Keratinocyte (primary cell): Measurements from ENCODE around the gene ZNF559. TPM values are rescaled to one million over a fixed set of nuclear protein-coding genes. Genes with fewer than 3 reads are reported as not detected.

Experiments used
- DNase-seq: peaks from one replicate; pipeline ENCODE4 v3.0.0-alpha.2; 2011; ENCODE audit warnings: low read depth, missing footprints, low spot score
- FAIRE-seq: peaks from 2 replicates; lab custom pipeline; 2011; peaks lifted over from hg19 to GRCh38; lab: Jason Lieb, UNC
- H2AFZ ChIP-seq: 2 replicates; pipeline ENCODE4 v1.6.0; 2012; ENCODE audit warnings: low read length, control low read depth, inconsistent platforms; ENCODE audit not compliant: control insufficient read depth
- H3K27ac ChIP-seq: 2 replicates; pipeline ENCODE4 v1.5.1; 2011; ENCODE audit warnings: low read length; ENCODE audit not compliant: control insufficient read depth, insufficient read depth
- H3K27me3 ChIP-seq: 3 replicates; pipeline ENCODE4 v1.6.0; 2011; ENCODE audit warnings: low read length; ENCODE audit not compliant: control insufficient read depth, insufficient read depth; ENCODE audit errors: extremely low read depth
- H3K36me3 ChIP-seq, 2 experiments: 2 replicates in 1 of 2; 3 replicates in 1 of 2; pipeline ENCODE4 v1.5.1; 2011; ENCODE audit warnings: low read length in 2 of 2, mild to moderate bottlenecking in 1 of 2; ENCODE audit not compliant: control insufficient read depth in 2 of 2, insufficient read depth in 2 of 2; ENCODE audit errors: extremely low read depth in 1 of 2
- H3K4me1 ChIP-seq: 3 replicates; pipeline ENCODE4 v1.5.1; 2011; ENCODE audit warnings: low read length; ENCODE audit not compliant: control insufficient read depth, insufficient read depth; ENCODE audit errors: extremely low read depth
- H3K4me2 ChIP-seq: 3 replicates; pipeline ENCODE4 v1.6.0; 2011; ENCODE audit warnings: low read depth, low read length; ENCODE audit not compliant: control insufficient read depth, insufficient read depth; ENCODE audit errors: extremely low read depth
- H3K4me3 ChIP-seq, 3 experiments: fragments of 200-600 bp in 1 of 3; sonication (generic) in 1 of 3; 2 replicates in 2 of 3; 3 replicates in 1 of 3; pipeline ENCODE4 v1.5.1; 2011 to 2016; ENCODE audit warnings: low read length in 3 of 3, mild to moderate bottlenecking in 3 of 3, control low read depth in 2 of 3, inconsistent platforms in 1 of 3, low read depth in 1 of 3, mixed read lengths in 1 of 3, mixed run types in 1 of 3, moderate library complexity in 1 of 3; ENCODE audit not compliant: control insufficient read depth in 2 of 3, insufficient read depth in 2 of 3; ENCODE audit errors: extremely low read depth in 1 of 3
- H3K79me2 ChIP-seq: 2 replicates; pipeline ENCODE4 v1.6.0; 2012; ENCODE audit warnings: low read length; ENCODE audit not compliant: control insufficient read depth, insufficient read depth
- H3K9ac ChIP-seq: 3 replicates; pipeline ENCODE4 v1.6.0; 2011; ENCODE audit warnings: low read length; ENCODE audit not compliant: control insufficient read depth, insufficient read depth; ENCODE audit errors: extremely low read depth
- H3K9me1 ChIP-seq: 3 replicates; pipeline ENCODE4 v1.6.0; 2011; ENCODE audit warnings: low read length; ENCODE audit not compliant: control insufficient read depth, insufficient read depth; ENCODE audit errors: extremely low read depth
- H3K9me3 ChIP-seq: 2 replicates; pipeline ENCODE4 v1.5.1; 2012; ENCODE audit warnings: low read depth, low read length; ENCODE audit not compliant: control insufficient read depth
- H4K20me1 ChIP-seq: 3 replicates; pipeline ENCODE4 v1.6.0; 2011; ENCODE audit warnings: low read length; ENCODE audit not compliant: control insufficient read depth, insufficient read depth; ENCODE audit errors: extremely low read depth
- EZH2 ChIP-seq: IDR thresholded peaks from one replicate; pipeline ENCODE4 v1.6.1; 2012; ENCODE audit warnings: inconsistent platforms, mild to moderate bottlenecking, low read length, moderate library complexity
- dilution Hi-C: fragments of 300-500 bp; cut with MboI; formaldehyde crosslinking; loops from one replicate; pipeline ENCODE4 v1.7.0; 2020; ENCODE audit warnings: low sequenced_read_pairs; ENCODE audit not compliant: extremely low pct_ligation_motif_present
- polyA plus RNA-seq, 5 experiments: library from polyadenylated mRNA; depleted of rRNA in 3 of 5; stranded (reverse) in 3 of 5; stranded (forward) in 1 of 5; unstranded in 1 of 5; fragments of >200 nt; gene quantifications; 1 replicate in 1 of 5; 2 replicates in 3 of 5; 3 replicates in 1 of 5; pipeline versions ENCODE4 v1.2.1 to v1.2.3, GENCODE V29; 2011 to 2012; ENCODE audit warnings: missing spikeins in 2 of 5, low read depth in 1 of 5, low replicate concordance in 1 of 5
- TF ChIP-seq, protein P1 (sequence below), 3 experiments: IDR thresholded peaks in 1 of 3; conservative IDR thresholded peaks in 1 of 3; optimal IDR thresholded peaks in 1 of 3; 2 replicates in 2 of 3; 3 replicates in 1 of 3; pipeline versions ENCODE3 to v1.5.1; 2011; ENCODE audit warnings: low read length in 3 of 3, mild to moderate bottlenecking in 3 of 3, moderate library complexity in 2 of 3, control low read depth in 1 of 3, inconsistent platforms in 1 of 3; ENCODE audit not compliant: insufficient read depth in 2 of 3; ENCODE audit errors: extremely low read depth in 1 of 3

Gene ZNF559
- polyA plus RNA-seq, 1 donor (not counting 4 experiments of a cell fraction or from before 2014, with no cell fraction given), result 12.8 TPM

DNA sequence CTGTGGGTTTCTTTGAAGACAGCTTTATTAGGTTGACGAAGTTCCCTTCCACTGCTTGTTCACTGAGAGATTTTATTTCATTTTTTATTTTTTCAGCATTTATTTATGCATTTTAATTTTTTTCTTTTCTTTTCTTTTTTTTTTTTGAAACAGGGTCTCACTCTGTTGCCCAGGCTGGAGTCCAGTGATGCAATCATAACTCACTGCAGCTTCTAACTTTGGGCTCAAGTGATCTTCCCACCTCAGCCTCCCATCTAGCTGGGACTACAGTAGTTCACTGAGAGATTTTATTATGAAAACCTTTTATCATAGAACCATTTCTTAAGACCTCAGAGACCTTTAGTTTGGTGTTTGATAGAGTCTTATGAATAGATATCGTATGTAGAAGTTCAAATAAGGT, 28.5 kb downstream of the ZNF559 start:
- dilution Hi-C loops, result no loop called here

DNA sequence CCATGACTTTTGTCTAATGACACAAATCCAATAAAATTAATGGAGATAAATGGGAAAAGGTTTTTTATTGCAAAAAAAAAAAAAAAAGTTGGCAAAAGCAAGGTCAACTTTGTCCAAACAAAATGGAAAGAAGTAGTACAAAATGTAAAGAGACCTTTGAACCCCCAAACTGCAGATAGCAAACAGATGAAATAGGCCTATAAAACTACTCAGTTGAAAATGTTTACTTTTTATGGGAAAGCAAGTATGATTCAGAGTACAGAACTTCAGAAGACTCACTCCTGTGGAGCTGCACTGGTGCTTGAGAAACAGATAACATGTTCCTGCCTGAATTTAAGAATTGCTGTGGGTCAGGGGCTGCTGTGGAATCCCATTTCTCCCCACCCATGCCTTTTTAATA, 29.0 kb downstream of the ZNF559 start:
- Histone ChIP-seq H3K27me3 (no peaks in the 10 kb centered on the region), H3K9me1 (no peaks in the 10 kb centered on the region), H3K36me3 (no peaks in the 10 kb centered on the region), H3K9ac (no peak overlapping the region), H3K4me3 (no peak overlapping the region), H3K4me1 (no peaks in the 10 kb centered on the region), H3K79me2 (no peaks in the 10 kb centered on the region), H3K4me2 (no peak overlapping the region), H4K20me1 (no peaks in the 10 kb centered on the region), H3K27ac (no peak overlapping the region), H3K9me3 (peaks cover 4% of the 10 kb centered on the region), H2AFZ (no peak overlapping the region)
- no peak for FAIRE-seq
- TF ChIP-seq, protein P1, sequence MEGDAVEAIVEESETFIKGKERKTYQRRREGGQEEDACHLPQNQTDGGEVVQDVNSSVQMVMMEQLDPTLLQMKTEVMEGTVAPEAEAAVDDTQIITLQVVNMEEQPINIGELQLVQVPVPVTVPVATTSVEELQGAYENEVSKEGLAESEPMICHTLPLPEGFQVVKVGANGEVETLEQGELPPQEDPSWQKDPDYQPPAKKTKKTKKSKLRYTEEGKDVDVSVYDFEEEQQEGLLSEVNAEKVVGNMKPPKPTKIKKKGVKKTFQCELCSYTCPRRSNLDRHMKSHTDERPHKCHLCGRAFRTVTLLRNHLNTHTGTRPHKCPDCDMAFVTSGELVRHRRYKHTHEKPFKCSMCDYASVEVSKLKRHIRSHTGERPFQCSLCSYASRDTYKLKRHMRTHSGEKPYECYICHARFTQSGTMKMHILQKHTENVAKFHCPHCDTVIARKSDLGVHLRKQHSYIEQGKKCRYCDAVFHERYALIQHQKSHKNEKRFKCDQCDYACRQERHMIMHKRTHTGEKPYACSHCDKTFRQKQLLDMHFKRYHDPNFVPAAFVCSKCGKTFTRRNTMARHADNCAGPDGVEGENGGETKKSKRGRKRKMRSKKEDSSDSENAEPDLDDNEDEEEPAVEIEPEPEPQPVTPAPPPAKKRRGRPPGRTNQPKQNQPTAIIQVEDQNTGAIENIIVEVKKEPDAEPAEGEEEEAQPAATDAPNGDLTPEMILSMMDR (optimal IDR thresholded peaks at IDR 0.05 in 1 of 3, IDR thresholded peaks at IDR 0.05 in 1 of 3, conservative IDR thresholded peaks at IDR 0.05 in 1 of 3; ENCODE audit: extremely low read depth in 1 of 3, insufficient read depth in 2 of 3, low read length in 3 of 3), result no peak
- no peak for TF ChIP-seq EZH2
- DNase-seq, result no peak
- dilution Hi-C loops, result no loop called here

More for the DNA sequence above, 28.5 kb downstream of the ZNF559 start:
- H3K4me2 ChIP-seq, result no peak overlapping the region
- no peaks in the 10 kb centered on the region for H3K79me2 ChIP-seq
- no peaks in the 10 kb centered on the region for H3K9me1 ChIP-seq
- FAIRE-seq, result no peak
- no peak for DNase-seq
- H3K9ac ChIP-seq, result no peak overlapping the region
- peaks cover 3% of the 10 kb centered on the region for H3K9me3 ChIP-seq
- H3K27me3 ChIP-seq, result no peaks in the 10 kb centered on the region
- TF ChIP-seq, protein P1 (optimal IDR thresholded peaks at IDR 0.05 in 1 of 3, IDR thresholded peaks at IDR 0.05 in 1 of 3, conservative IDR thresholded peaks at IDR 0.05 in 1 of 3; ENCODE audit: extremely low read depth in 1 of 3, insufficient read depth in 2 of 3, low read length in 3 of 3), result no peak
- no peak for TF ChIP-seq EZH2
- no peaks in the 10 kb centered on the region for H4K20me1 ChIP-seq
- H2AFZ ChIP-seq, result no peak overlapping the region
- no peak overlapping the region for H3K27ac ChIP-seq
- H3K4me3 ChIP-seq, result no peak overlapping the region
- H3K36me3 ChIP-seq, result no peaks in the 10 kb centered on the region
- no peaks in the 10 kb centered on the region for H3K4me1 ChIP-seq
